HFFc6 (cell line): ENCODE data around the gene ZNF451. TPM values are rescaled to one million over a fixed set of nuclear protein-coding genes. Genes with fewer than 3 reads are reported as not detected.
"Not testable (repeated sequence)": the region's sequence is repeated elsewhere in the genome, so short reads cannot be mapped to it uniquely, and the experiment has no call there.

ENCODE experiments used
- DNase-seq: peaks from one replicate; pipeline ENCODE4 v3.0.0-alpha.2; 2018
- H3K27ac Mint-ChIP-seq: 2 replicates; pipeline ENCODE4 v1.8.0; 2020; ENCODE audit warnings: mild to moderate bottlenecking, mixed read lengths
- H3K27me3 Mint-ChIP-seq: 2 replicates; pipeline ENCODE4 v1.8.0; 2021; ENCODE audit warnings: mild to moderate bottlenecking, moderate library complexity, mixed read lengths; ENCODE audit not compliant: insufficient read depth
- H3K36me3 Mint-ChIP-seq: 2 replicates; pipeline ENCODE4 v1.8.0; 2021; ENCODE audit warnings: low read depth, mixed read lengths
- H3K4me1 Mint-ChIP-seq: 2 replicates; pipeline ENCODE4 v1.8.0; 2020; ENCODE audit warnings: low read depth, mixed read lengths
- H3K4me3 Mint-ChIP-seq: 2 replicates; pipeline ENCODE4 v1.8.0; 2020; ENCODE audit warnings: mild to moderate bottlenecking, moderate library complexity, mixed read lengths
- H3K9me3 Mint-ChIP-seq: 2 replicates; pipeline ENCODE4 v1.8.0; 2020; ENCODE audit warnings: mild to moderate bottlenecking, mixed read lengths
- total RNA-seq, 6 experiments: library from RNA; stranded (reverse); fragmentation: NEBNext Ultra II Directional; extraction: Animal tissue kit (Norgen Biotek cat#: 25700); gene quantifications; 2 replicates in 1 of 6; 3 replicates in 5 of 6; pipeline ENCODE4 v1.2.3, GENCODE V29; 2021
- TF ChIP-seq, protein P1 (sequence below): fragments of 200-600 bp; sonication (generic); IDR thresholded peaks from 2 replicates; pipeline ENCODE4 v1.5.0; 2021; ENCODE audit warnings: antibody characterized with exemption, mild to moderate bottlenecking

Gene ZNF451
- total RNA-seq, 6 experiments from 2014 or later, result 47.0 to 54.2 (median 47.7) TPM

DNA sequence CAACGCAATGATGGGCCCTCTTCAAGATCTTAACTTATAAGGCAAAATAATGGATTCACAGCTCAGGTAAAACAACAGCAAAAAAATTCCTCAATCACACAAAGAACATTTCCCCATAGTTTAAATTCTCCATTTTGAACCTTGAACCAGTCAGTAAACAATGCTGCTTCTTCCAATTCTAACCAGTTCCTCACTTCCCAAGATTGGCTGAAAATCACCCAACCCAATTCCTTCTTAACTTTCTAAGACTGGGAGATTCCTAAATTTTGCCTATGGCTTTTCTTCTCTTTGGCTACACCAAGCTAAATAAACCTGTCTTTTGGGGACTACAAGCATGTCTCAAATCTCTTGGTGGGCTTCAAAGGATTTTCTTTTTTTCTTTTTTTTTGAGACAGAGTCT is 3.1 kb upstream of the ZNF451 start:
- no peak overlapping the region for H3K27ac Mint-ChIP-seq
- H3K4me1 Mint-ChIP-seq, result peaks cover 36% of the 10 kb centered on the region
- TF ChIP-seq, protein P1, sequence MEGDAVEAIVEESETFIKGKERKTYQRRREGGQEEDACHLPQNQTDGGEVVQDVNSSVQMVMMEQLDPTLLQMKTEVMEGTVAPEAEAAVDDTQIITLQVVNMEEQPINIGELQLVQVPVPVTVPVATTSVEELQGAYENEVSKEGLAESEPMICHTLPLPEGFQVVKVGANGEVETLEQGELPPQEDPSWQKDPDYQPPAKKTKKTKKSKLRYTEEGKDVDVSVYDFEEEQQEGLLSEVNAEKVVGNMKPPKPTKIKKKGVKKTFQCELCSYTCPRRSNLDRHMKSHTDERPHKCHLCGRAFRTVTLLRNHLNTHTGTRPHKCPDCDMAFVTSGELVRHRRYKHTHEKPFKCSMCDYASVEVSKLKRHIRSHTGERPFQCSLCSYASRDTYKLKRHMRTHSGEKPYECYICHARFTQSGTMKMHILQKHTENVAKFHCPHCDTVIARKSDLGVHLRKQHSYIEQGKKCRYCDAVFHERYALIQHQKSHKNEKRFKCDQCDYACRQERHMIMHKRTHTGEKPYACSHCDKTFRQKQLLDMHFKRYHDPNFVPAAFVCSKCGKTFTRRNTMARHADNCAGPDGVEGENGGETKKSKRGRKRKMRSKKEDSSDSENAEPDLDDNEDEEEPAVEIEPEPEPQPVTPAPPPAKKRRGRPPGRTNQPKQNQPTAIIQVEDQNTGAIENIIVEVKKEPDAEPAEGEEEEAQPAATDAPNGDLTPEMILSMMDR, result no peak
- H3K9me3 Mint-ChIP-seq, result no peaks in the 10 kb centered on the region
- H3K4me3 Mint-ChIP-seq, result no peak overlapping the region
- DNase-seq, result no peak
- H3K36me3 Mint-ChIP-seq, result peaks cover 7% of the 10 kb centered on the region
- H3K27me3 Mint-ChIP-seq, result peaks cover 2% of the 10 kb centered on the region; the same call in 1 of the 2 replicates

- Mint-ChIP-seq H3K27me3 (peaks cover 2% of the 10 kb centered on the region; the same call in 1 of the 2 replicates), H3K36me3 (peaks cover 16% of the 10 kb centered on the region), H3K27ac (no peak overlapping the region), H3K4me1 (peaks cover 47% of the 10 kb centered on the region), H3K9me3 (no peaks in the 10 kb centered on the region), H3K4me3 (no peak overlapping the region)
- DNase-seq, result no peak
- TF ChIP-seq, protein P1, result no peak
Measured at GRCh38 chr6:57087916-57088315, 2.1 kb upstream of the ZNF451 start.

DNA sequence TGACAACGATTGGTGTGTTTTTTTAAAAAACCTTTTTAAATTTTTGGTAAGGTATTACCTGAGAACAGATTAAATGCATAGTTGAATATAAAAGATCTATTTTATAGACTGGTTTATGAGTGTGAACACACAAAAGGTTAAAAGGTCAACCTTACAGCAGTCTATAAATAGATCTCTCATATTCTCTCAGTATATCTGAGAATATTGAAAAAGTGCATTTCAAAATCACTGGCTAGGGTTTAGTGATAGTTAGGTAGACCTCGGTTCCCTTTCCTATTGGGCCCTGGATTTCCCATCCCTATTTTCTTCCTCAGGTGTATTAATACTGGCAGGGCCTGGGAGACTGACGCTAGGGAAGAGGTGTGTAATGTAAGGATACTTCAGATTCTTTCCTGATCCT is 723 bp upstream of the ZNF451 start:
- DNase-seq, result no peak
- Mint-ChIP-seq H3K27ac (peak overlapping the region; percentile 79), H3K36me3 (peaks cover 22% of the 10 kb centered on the region), H3K9me3 (no peaks in the 10 kb centered on the region), H3K27me3 (peaks cover 2% of the 10 kb centered on the region; the same call in 1 of the 2 replicates), H3K4me1 (peaks cover 57% of the 10 kb centered on the region), H3K4me3 (peak overlapping the region; percentile 88)
- TF ChIP-seq, protein P1, result no peak

DNA sequence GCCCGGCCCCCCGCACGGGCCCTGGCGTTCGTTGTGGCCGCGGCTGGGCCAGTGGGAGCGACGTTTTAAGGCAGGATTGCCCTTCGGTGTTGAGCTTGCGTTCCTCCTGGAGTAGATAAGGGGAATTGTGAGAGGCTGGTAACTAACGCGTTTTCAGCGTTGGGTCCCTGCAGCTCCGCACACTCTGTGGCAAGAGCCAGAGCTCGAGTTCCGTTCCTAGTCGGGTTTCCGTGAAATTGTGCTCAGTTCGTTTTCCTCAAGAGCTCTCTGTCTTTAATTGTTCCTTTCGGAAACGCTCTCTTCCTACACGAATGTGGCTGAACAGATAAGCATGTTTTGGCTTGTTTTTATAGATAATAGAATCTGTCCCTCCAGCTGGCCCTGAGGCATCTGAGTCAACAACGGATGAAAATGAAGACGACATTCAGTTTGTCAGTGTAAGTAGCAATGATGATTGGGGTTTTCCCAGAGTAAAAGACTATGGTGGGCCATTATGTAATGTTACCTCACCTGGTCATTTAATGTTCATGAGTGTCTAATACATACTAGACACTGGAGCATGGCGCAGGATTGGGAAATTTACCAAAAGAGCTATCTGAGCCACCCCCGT is 575 bp downstream of the ZNF451 start:
- H3K36me3 Mint-ChIP-seq, result peaks cover 22% of the 10 kb centered on the region
- not testable (repeated sequence) for H3K9me3 Mint-ChIP-seq, H3K4me3 Mint-ChIP-seq

DNA sequence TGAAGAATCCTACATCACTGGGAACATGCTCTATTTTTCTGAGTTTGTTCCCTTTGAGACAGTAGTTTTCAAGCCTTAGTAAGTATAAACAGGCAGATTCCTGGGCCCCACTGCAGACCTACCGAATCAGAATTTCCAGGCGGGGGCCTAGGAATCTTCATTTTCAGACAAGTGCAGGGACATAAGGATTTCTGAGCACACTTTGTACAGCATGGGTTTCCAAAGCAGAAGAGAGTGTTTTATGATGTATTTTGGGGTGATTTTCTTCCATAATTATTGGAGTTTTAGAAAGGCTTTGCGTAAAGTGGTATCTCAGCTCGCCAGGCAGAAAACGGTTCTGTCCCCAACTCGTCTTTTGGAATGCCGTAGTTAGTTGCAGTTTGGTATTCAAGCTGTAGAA is 1.4 kb downstream of the ZNF451 start:
- DNase-seq, H3K9me3 Mint-ChIP-seq, H3K27me3 Mint-ChIP-seq: not testable (repeated sequence)
- Mint-ChIP-seq H3K27ac (peak overlapping the region; percentile 75), H3K4me1 (peaks cover 53% of the 10 kb centered on the region), H3K4me3 (peak overlapping the region; percentile 91), H3K36me3 (peaks cover 22% of the 10 kb centered on the region)

More for the DNA sequence above, 575 bp downstream of the ZNF451 start:
- not testable (repeated sequence) for H3K27me3 Mint-ChIP-seq, DNase-seq, H3K27ac Mint-ChIP-seq
- H3K4me1 Mint-ChIP-seq, result peaks cover 55% of the 10 kb centered on the region

GRCh38 chr6:57094689-57095088 is 4.7 kb downstream of the ZNF451 start:
- H3K4me1 Mint-ChIP-seq, result peaks cover 49% of the 10 kb centered on the region
- no peak for DNase-seq
- TF ChIP-seq, protein P1, result no peak
- H3K27me3 Mint-ChIP-seq, result peaks cover 2% of the 10 kb centered on the region; the same call in 1 of the 2 replicates
- no peaks in the 10 kb centered on the region for H3K9me3 Mint-ChIP-seq
- peaks cover 37% of the 10 kb centered on the region for H3K36me3 Mint-ChIP-seq
- no peak overlapping the region for H3K4me3 Mint-ChIP-seq
- H3K27ac Mint-ChIP-seq, result no peak overlapping the region
